ENCODE data around the gene PRUNE2. TPM values are rescaled to one million over a fixed set of nuclear protein-coding genes. Genes with fewer than 3 reads are reported as not detected.

The PRUNE2 gene
- total RNA-seq, 1 donor from 2014 or later, result 6.7 TPM

GRCh38 chr9:76665458-76665857, 240.5 kb downstream of the PRUNE2 start:
- no peak overlapping the region for H3K27ac Mint-ChIP-seq (ENCODE audit: unreplicated experiment)
- peak overlapping the region; percentile 32 for H3K4me3 Mint-ChIP-seq (ENCODE audit: unreplicated experiment)
- no peak for DNase-seq (ENCODE audit: low spot score)
- peaks cover 7% of the 10 kb centered on the region for H3K36me3 Mint-ChIP-seq (ENCODE audit: low read depth, unreplicated experiment)
- H3K27me3 Mint-ChIP-seq (ENCODE audit: unreplicated experiment), result peaks cover 12% of the 10 kb centered on the region
- H3K4me1 Mint-ChIP-seq (ENCODE audit: unreplicated experiment), result peaks cover 31% of the 10 kb centered on the region
- no peak for TF ChIP-seq CTCF (IDR thresholded peaks at IDR 0.05; ENCODE audit: unreplicated experiment)
- H3K9me3 Mint-ChIP-seq (ENCODE audit: unreplicated experiment), result no peaks in the 10 kb centered on the region

- H3K27me3 Mint-ChIP-seq (ENCODE audit: unreplicated experiment), result peaks cover 12% of the 10 kb centered on the region
- no peak overlapping the region for H3K4me3 Mint-ChIP-seq (ENCODE audit: unreplicated experiment)
- peaks cover 7% of the 10 kb centered on the region for H3K36me3 Mint-ChIP-seq (ENCODE audit: low read depth, unreplicated experiment)
- no peak for TF ChIP-seq CTCF (IDR thresholded peaks at IDR 0.05; ENCODE audit: unreplicated experiment)
- H3K9me3 Mint-ChIP-seq (ENCODE audit: unreplicated experiment), result no peaks in the 10 kb centered on the region
- H3K4me1 Mint-ChIP-seq (ENCODE audit: unreplicated experiment), result peaks cover 31% of the 10 kb centered on the region
- DNase-seq (ENCODE audit: low spot score), result no peak
- no peak overlapping the region for H3K27ac Mint-ChIP-seq (ENCODE audit: unreplicated experiment)
These were observed 241.8 kb downstream of the PRUNE2 start for GRCh38 chr9:76664120-76664519.

GRCh38 chr9:76662476-76663281, 243.2 kb downstream of the PRUNE2 start:
- no peak for DNase-seq (ENCODE audit: low spot score)
- no peak overlapping the region for H3K4me3 Mint-ChIP-seq (ENCODE audit: unreplicated experiment)
- TF ChIP-seq CTCF (IDR thresholded peaks at IDR 0.05; ENCODE audit: unreplicated experiment), result no peak
- peaks cover 12% of the 10 kb centered on the region for H3K27me3 Mint-ChIP-seq (ENCODE audit: unreplicated experiment)
- H3K27ac Mint-ChIP-seq (ENCODE audit: unreplicated experiment), result no peak overlapping the region
- no peaks in the 10 kb centered on the region for H3K9me3 Mint-ChIP-seq (ENCODE audit: unreplicated experiment)
- H3K36me3 Mint-ChIP-seq (ENCODE audit: low read depth, unreplicated experiment), result peaks cover 7% of the 10 kb centered on the region
- H3K4me1 Mint-ChIP-seq (ENCODE audit: unreplicated experiment), result peaks cover 34% of the 10 kb centered on the region

- H3K9me3 Mint-ChIP-seq (ENCODE audit: unreplicated experiment), result no peaks in the 10 kb centered on the region
- DNase-seq (ENCODE audit: low spot score), result no peak
- H3K4me1 Mint-ChIP-seq (ENCODE audit: unreplicated experiment), result peaks cover 30% of the 10 kb centered on the region
- H3K4me3 Mint-ChIP-seq (ENCODE audit: unreplicated experiment), result no peak overlapping the region
- no peak overlapping the region for H3K27ac Mint-ChIP-seq (ENCODE audit: unreplicated experiment)
- TF ChIP-seq CTCF (IDR thresholded peaks at IDR 0.05; ENCODE audit: unreplicated experiment), result no peak
- H3K36me3 Mint-ChIP-seq (ENCODE audit: low read depth, unreplicated experiment), result no peaks in the 10 kb centered on the region
- peaks cover 9% of the 10 kb centered on the region for H3K27me3 Mint-ChIP-seq (ENCODE audit: unreplicated experiment)
These were observed 247.2 kb downstream of the PRUNE2 start for GRCh38 chr9:76658510-76659231.

- no peak for DNase-seq (ENCODE audit: low spot score)
- H3K36me3 Mint-ChIP-seq (ENCODE audit: low read depth, unreplicated experiment), result no peaks in the 10 kb centered on the region
- H3K27me3 Mint-ChIP-seq (ENCODE audit: unreplicated experiment), result peaks cover 2% of the 10 kb centered on the region
- no peak overlapping the region for H3K4me3 Mint-ChIP-seq (ENCODE audit: unreplicated experiment)
- H3K9me3 Mint-ChIP-seq (ENCODE audit: unreplicated experiment), result no peaks in the 10 kb centered on the region
- no peak overlapping the region for H3K27ac Mint-ChIP-seq (ENCODE audit: unreplicated experiment)
- TF ChIP-seq CTCF (IDR thresholded peaks at IDR 0.05; ENCODE audit: unreplicated experiment), result no peak
- H3K4me1 Mint-ChIP-seq (ENCODE audit: unreplicated experiment), result peaks cover 17% of the 10 kb centered on the region
These were observed 248.6 kb downstream of the PRUNE2 start for GRCh38 chr9:76657265-76657664.
